DOHH2 (cell line): ENCODE data around the gene TCF12.

Experiments used
- H3F3A ChIP-seq: fragments of 200-600 bp; sonication (generic), shearing (Covaris generic); 2 replicates; pipeline ENCODE4 v1.6.0; 2016; ENCODE audit warnings: antibody characterized with exemption, mild to moderate bottlenecking; ENCODE audit not compliant: control insufficient read depth, insufficient read depth
- H3K27ac ChIP-seq: fragments of 200-600 bp; sonication (generic); 2 replicates; pipeline ENCODE4 v1.5.1; 2014; ENCODE audit warnings: low read depth, mild to moderate bottlenecking, low read length, moderate library complexity
- H3K27me3 ChIP-seq: fragments of 200-600 bp; sonication (generic); 2 replicates; pipeline ENCODE4 v1.6.1; 2014; ENCODE audit warnings: mild to moderate bottlenecking, low read length, mixed read lengths; ENCODE audit not compliant: control insufficient read depth
- H3K36me3 ChIP-seq: fragments of 200-600 bp; sonication (generic); 2 replicates; pipeline ENCODE4 v1.6.1; 2014; ENCODE audit warnings: mild to moderate bottlenecking, low read length, moderate library complexity, mixed read lengths; ENCODE audit not compliant: control insufficient read depth
- H3K4me1 ChIP-seq: fragments of 200-600 bp; sonication (generic); 2 replicates; pipeline ENCODE4 v1.6.1; 2014; ENCODE audit warnings: mild to moderate bottlenecking, low read length, mixed read lengths; ENCODE audit not compliant: control insufficient read depth
- H3K4me2 ChIP-seq: fragments of 200-600 bp; sonication (generic); 2 replicates; pipeline ENCODE4 v1.6.0; 2014; ENCODE audit warnings: mild to moderate bottlenecking, low read length, moderate library complexity
- H3K4me3 ChIP-seq: fragments of 200-600 bp; sonication (generic); 2 replicates; pipeline ENCODE4 v1.5.1; 2014; ENCODE audit warnings: mild to moderate bottlenecking, low read length, mixed read lengths
- H3K79me2 ChIP-seq: fragments of 200-600 bp; sonication (generic); 2 replicates; pipeline ENCODE4 v1.6.1; 2014; ENCODE audit warnings: mild to moderate bottlenecking, low read length, mixed read lengths; ENCODE audit not compliant: control insufficient read depth
- H3K9me2 ChIP-seq: fragments of 200-600 bp; sonication (generic); replicated peaks from 2 replicates; pipeline ENCODE4 v1.6.1; 2014; ENCODE audit warnings: mild to moderate bottlenecking, low read length, mixed read lengths; ENCODE audit not compliant: control insufficient read depth
- H3K9me3 ChIP-seq: fragments of 200-600 bp; sonication (generic); 2 replicates; pipeline ENCODE4 v1.6.1; 2014; ENCODE audit warnings: antibody characterized with exemption, low read length, mixed read lengths; ENCODE audit not compliant: control insufficient read depth, insufficient read depth
- H4K20me1 ChIP-seq: fragments of 200-600 bp; sonication (generic); 2 replicates; pipeline ENCODE4 v1.6.0; 2014; ENCODE audit warnings: low read depth, mild to moderate bottlenecking, antibody characterized with exemption, low read length, moderate library complexity; ENCODE audit not compliant: control insufficient read depth, insufficient read depth
- EZH2phosphoT487 ChIP-seq: fragments of 200-600 bp; sonication (generic); IDR thresholded peaks from 2 replicates; pipeline ENCODE4 v1.6.1; 2017; ENCODE audit warnings: borderline replicate concordance, mild to moderate bottlenecking, antibody characterized with exemption, low read length, moderate library complexity, mixed read lengths
- TF ChIP-seq, protein P1 (sequence below): fragments of 200-600 bp; sonication (generic); IDR thresholded peaks from one replicate; pipeline ENCODE4 v1.5.1; 2014; ENCODE audit warnings: antibody characterized with exemption, mild to moderate bottlenecking, low read depth, low read length; ENCODE audit not compliant: poor library complexity, severe bottlenecking

Gene TCF12

DNA sequence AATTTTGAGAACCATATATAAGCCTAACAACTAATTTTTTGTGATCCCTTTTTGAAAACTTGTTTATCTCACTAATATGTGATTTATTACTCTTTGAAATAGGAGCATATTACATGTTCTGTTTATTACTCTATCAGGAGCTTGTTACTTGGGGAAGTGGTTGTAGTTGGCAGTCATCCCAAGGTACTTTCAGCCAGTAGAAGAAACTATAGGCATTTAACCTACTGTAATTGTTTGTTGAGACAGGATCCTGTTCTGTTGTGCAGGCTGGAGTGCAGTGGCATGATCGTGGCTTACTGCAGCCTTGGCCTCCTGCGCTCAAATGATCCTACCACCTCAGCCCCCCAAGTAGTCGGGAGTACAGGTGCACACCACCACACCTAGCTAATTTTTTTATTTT is 195.6 kb downstream of the TCF12 start:
- TF ChIP-seq, protein P1, sequence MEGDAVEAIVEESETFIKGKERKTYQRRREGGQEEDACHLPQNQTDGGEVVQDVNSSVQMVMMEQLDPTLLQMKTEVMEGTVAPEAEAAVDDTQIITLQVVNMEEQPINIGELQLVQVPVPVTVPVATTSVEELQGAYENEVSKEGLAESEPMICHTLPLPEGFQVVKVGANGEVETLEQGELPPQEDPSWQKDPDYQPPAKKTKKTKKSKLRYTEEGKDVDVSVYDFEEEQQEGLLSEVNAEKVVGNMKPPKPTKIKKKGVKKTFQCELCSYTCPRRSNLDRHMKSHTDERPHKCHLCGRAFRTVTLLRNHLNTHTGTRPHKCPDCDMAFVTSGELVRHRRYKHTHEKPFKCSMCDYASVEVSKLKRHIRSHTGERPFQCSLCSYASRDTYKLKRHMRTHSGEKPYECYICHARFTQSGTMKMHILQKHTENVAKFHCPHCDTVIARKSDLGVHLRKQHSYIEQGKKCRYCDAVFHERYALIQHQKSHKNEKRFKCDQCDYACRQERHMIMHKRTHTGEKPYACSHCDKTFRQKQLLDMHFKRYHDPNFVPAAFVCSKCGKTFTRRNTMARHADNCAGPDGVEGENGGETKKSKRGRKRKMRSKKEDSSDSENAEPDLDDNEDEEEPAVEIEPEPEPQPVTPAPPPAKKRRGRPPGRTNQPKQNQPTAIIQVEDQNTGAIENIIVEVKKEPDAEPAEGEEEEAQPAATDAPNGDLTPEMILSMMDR: no peak
- no peak for TF ChIP-seq EZH2phosphoT487
- H4K20me1 ChIP-seq: no peaks in the 10 kb centered on the region
- H3K27ac ChIP-seq: no peak overlapping the region
- peaks cover 14% of the 10 kb centered on the region for H3K4me1 ChIP-seq
- no peaks in the 10 kb centered on the region for H3K9me3 ChIP-seq
- peaks cover 3% of the 10 kb centered on the region; the same call in 1 of the 2 replicates for H3K36me3 ChIP-seq
- no peaks in the 10 kb centered on the region for H3K9me2 ChIP-seq
- H3F3A ChIP-seq: no peaks in the 10 kb centered on the region
- H3K4me2 ChIP-seq: no peak overlapping the region
- no peak overlapping the region for H3K4me3 ChIP-seq
- H3K79me2 ChIP-seq: peaks cover 3% of the 10 kb centered on the region; the same call in 1 of the 2 replicates
- no peaks in the 10 kb centered on the region for H3K27me3 ChIP-seq

DNA sequence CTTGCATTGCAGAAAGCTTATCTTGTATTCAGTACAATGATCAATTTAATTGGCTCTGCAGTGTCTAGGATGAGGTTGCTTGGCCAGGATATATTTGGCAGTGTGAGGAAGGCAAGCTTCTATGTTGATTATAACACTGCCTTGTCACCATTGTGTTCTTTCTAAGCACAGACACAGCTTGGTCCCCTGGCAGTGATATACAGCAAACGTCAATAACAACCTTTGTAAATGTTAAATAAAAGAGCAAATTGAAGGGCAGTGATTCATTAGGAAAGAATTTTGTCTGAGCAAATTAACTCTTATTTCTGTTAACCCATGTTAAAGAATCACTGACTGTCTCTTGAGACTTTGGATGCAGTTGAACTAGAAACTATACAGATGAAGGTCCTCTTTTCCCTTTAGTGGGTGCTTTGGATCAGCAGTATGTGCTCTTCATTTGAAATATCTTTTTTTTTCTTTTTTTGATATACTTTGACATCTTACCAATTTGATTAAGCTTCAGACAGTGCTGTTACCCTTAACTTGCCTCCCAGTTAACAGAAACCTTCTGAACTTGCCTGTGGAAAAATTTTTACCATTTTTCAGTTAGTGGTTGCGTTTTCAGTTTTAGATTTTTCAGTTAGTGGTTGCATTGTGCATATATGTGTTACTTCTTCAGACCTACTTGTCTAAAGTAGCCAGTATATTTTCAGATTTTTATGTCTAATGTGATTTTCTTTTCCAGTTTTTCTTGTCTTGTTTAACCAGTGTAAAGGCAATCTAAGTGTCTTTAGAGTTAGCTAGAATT is 199.8 kb downstream of the TCF12 start:
- Histone ChIP-seq H3K9me3 (no peaks in the 10 kb centered on the region), H3F3A (no peaks in the 10 kb centered on the region), H3K27me3 (no peaks in the 10 kb centered on the region), H4K20me1 (no peaks in the 10 kb centered on the region), H3K27ac (no peak overlapping the region), H3K4me1 (peaks cover 7% of the 10 kb centered on the region; the same call in 1 of the 2 replicates), H3K4me3 (no peak overlapping the region), H3K9me2 (no peaks in the 10 kb centered on the region), H3K79me2 (no peaks in the 10 kb centered on the region; the same call in 1 of the 2 replicates), H3K4me2 (no peak overlapping the region), H3K36me3 (peaks cover 3% of the 10 kb centered on the region)
- TF ChIP-seq, protein P1: no peak
- no peak for TF ChIP-seq EZH2phosphoT487

DNA sequence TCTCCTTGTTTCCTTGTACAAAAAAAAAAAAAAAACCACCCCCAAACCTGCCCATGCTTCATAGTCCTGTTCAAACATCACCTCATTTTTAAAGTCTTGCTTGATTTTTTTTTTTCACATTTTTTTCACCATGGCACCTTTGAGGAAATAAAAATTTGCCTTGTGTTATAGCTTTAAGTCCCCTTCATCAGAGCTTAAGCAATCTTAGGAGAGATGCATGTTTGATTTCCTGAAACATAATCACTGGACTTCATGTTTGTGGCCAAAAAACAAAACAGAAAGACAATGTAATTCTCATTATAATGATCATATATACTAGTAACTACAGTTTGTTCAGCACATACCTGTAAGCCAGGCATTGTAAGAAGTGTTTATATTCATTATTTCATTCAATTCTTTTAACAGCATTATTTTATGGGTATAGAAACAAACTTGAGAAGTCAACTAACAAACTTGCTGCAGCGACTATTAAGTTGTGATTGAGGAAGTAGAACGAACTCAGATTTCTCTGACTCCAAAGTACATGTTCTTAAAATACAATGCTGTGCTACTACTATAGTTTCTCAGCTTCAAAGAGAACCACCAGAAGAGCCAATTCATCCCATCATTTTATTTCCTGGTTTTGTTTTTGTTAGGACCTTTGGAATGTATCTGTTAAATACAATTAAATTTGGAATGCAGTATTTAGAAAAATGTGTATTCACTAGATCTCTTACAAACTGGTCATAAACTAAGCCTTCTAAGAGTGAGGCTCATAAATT is 203.8 kb downstream of the TCF12 start:
- TF ChIP-seq, protein P1: no peak
- TF ChIP-seq EZH2phosphoT487: no peak
- H3K9me2 ChIP-seq: no peaks in the 10 kb centered on the region
- H3K27me3 ChIP-seq: no peaks in the 10 kb centered on the region
- no peak overlapping the region for H3K27ac ChIP-seq
- peaks cover 5% of the 10 kb centered on the region for H3K36me3 ChIP-seq
- no peaks in the 10 kb centered on the region for H3K9me3 ChIP-seq
- peaks cover 7% of the 10 kb centered on the region; the same call in 1 of the 2 replicates for H3K4me1 ChIP-seq
- no peak overlapping the region for H3K4me3 ChIP-seq
- H3K4me2 ChIP-seq: no peak overlapping the region
- H3F3A ChIP-seq: no peaks in the 10 kb centered on the region
- no peaks in the 10 kb centered on the region for H4K20me1 ChIP-seq
- H3K79me2 ChIP-seq: no peaks in the 10 kb centered on the region; the same call in 1 of the 2 replicates
